Sciatic nerve (tissue), 2 donors: ENCODE data around the gene TPPP. TPM values are rescaled to one million over a fixed set of nuclear protein-coding genes. Genes with fewer than 3 reads are reported as not detected.

Experiments used
- ATAC-seq: fragments of 200-7000 bp; cut with Tn5 transposase; one replicate; pipeline ENCODE4 v1.9.1; 2020; ENCODE audit warnings: mild to moderate bottlenecking, moderate library complexity
- DNase-seq: peaks from one replicate; pipeline ENCODE4 v3.0.0-alpha.2; 2020; ENCODE audit warnings: low spot score
- intact Hi-C: fragments of 100-400 bp; cut with DNase I; formaldehyde crosslinking; loops from one replicate; pipeline ENCODE4 v1.14.2; 2022
- total RNA-seq: library from RNA; stranded (reverse); fragmentation: NEBNext Ultra II Directional; extraction: Animal tissue kit (Norgen Biotek cat#: 25700); gene quantifications from one replicate; pipeline ENCODE4 v1.2.1, GENCODE V29; 2021
- donor health status: DM: no; HTN: no; CAD: no.
- donor health status: DM: no; HTN: no; CAD: no.

The TPPP gene
- total RNA-seq, 1 donor from 2014 or later: 3.4 TPM

- no peak for ATAC-seq
- DNase-seq: no peak
- intact Hi-C loops: no loop called here
Measured at GRCh38 chr5:659496-660263, 33.5 kb downstream of the TPPP start.

GRCh38 chr5:658103-658502, 35.0 kb downstream of the TPPP start:
- DNase-seq (no peak), ATAC-seq (no peak)
- intact Hi-C loops: no loop called here

GRCh38 chr5:657570-657969, 35.6 kb downstream of the TPPP start:
- DNase-seq (no peak), ATAC-seq (no peak)
- intact Hi-C loops: no loop called here

GRCh38 chr5:655406-655805, 37.7 kb downstream of the TPPP start:
- DNase-seq (no peak), ATAC-seq (no peak)
- intact Hi-C loops: no loop called here

GRCh38 chr5:654071-654778, 38.9 kb downstream of the TPPP start:
- DNase-seq (no peak), ATAC-seq (no peak)
- intact Hi-C loops: no loop called here

- ATAC-seq (no peak), DNase-seq (no peak)
- intact Hi-C loops: no loop called here
Measured at GRCh38 chr5:652773-653350, 40.3 kb downstream of the TPPP start.

- intact Hi-C loops: no loop called here
- ATAC-seq (no peak), DNase-seq (peak; percentile 45)
Measured at GRCh38 chr5:652023-652515, 41.1 kb downstream of the TPPP start.

- DNase-seq (peak; percentile 41), ATAC-seq (no peak)
- intact Hi-C loops: no loop called here
Measured at GRCh38 chr5:651296-652022, 41.7 kb downstream of the TPPP start.

- DNase-seq (no peak), ATAC-seq (no peak)
- intact Hi-C loops: no loop called here
Measured at GRCh38 chr5:647727-648126, 45.4 kb downstream of the TPPP start.

GRCh38 chr5:647311-647710, 45.8 kb downstream of the TPPP start:
- DNase-seq (no peak), ATAC-seq (peak; percentile 36)
- intact Hi-C loops: no loop called here

- DNase-seq: no peak
Measured at GRCh38 chr5:646396-647201, 46.6 kb downstream of the TPPP start.

GRCh38 chr5:645421-645820, 47.7 kb downstream of the TPPP start:
- ATAC-seq (no peak), DNase-seq (no peak)
- intact Hi-C loops: no loop called here

More at GRCh38 chr5:646396-647201, 46.6 kb downstream of the TPPP start:
- intact Hi-C loops: no loop called here
- peak; percentile 73 for ATAC-seq

GRCh38 chr5:644971-645370, 48.2 kb downstream of the TPPP start:
- ATAC-seq (no peak), DNase-seq (no peak)
- intact Hi-C loops: no loop called here

GRCh38 chr5:644509-644908, 48.6 kb downstream of the TPPP start:
- no peak for ATAC-seq
- no peak for DNase-seq
- intact Hi-C loops: no loop called here

GRCh38 chr5:643811-644271, 49.3 kb downstream of the TPPP start:
- DNase-seq (no peak), ATAC-seq (no peak)
- intact Hi-C loops: no loop called here

GRCh38 chr5:643351-643801, 49.8 kb downstream of the TPPP start:
- no peak for ATAC-seq
- no peak for DNase-seq
- intact Hi-C loops: no loop called here

- DNase-seq (no peak), ATAC-seq (no peak)
- intact Hi-C loops: no loop called here
Measured at GRCh38 chr5:642481-642880, 50.7 kb downstream of the TPPP start.

GRCh38 chr5:641331-641765, 51.8 kb downstream of the TPPP start:
- intact Hi-C loops: no loop called here
- DNase-seq (no peak), ATAC-seq (no peak)
